ENCODE data around the gene NID2. TPM values are rescaled to one million over a fixed set of nuclear protein-coding genes. Genes with fewer than 3 reads are reported as not detected.

NID2 gene
- total RNA-seq, 1 experiment from 2014 or later, result 6.6 TPM

DNA sequence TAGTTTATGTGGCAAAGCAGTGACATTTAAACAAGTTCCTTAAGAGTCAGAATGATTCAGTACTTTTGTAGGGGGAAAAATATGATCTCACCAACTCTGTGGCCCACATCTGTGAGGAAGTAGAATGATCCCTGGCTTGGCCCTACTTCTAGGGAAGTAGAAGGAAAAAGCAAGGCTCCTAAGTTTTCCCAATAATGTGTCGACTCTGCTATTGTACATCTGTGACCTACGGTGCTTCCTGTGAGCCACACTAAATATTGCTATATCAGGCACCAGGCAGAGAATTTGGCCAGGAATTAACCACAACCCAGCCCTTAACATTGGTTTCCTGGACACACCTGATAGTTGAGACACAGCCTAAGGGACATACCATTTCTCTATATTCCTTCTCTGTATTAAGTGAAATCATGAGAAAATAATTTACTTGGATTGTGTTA, 9.3 kb upstream of the NID2 start:
- no peak overlapping the region for H3K18ac ChIP-seq (ENCODE audit: insufficient read length, low read depth, low read length)
- H3K27me3 ChIP-seq (ENCODE audit: insufficient read depth, low read length), result no peaks in the 10 kb centered on the region
- H3K27ac Mint-ChIP-seq, result no peak overlapping the region
- H3K4me1 ChIP-seq (ENCODE audit: insufficient read depth, low read length), result no peaks in the 10 kb centered on the region
- no peak overlapping the region for H2BK120ac ChIP-seq (ENCODE audit: low read depth, low read length, poor library complexity, severe bottlenecking)
- H3T11ph ChIP-seq (ENCODE audit: low read length), result no peak overlapping the region
- H3K23me2 ChIP-seq (ENCODE audit: insufficient read length, low read depth, low read length, poor library complexity, severe bottlenecking), result no peaks in the 10 kb centered on the region
- no peaks in the 10 kb centered on the region for H3K79me1 ChIP-seq (ENCODE audit: insufficient read depth, low read depth, low read length, poor library complexity, severe bottlenecking)
- 0 out of 4 replicates have a peak, but pooled peaks cover 0 to 5% of the 10 kb centered on the region in 2 experiments for H3K4me1 Mint-ChIP-seq
- H4K20me1 ChIP-seq (ENCODE audit: control insufficient read depth, insufficient read depth, insufficient read length), result no peaks in the 10 kb centered on the region
- H2BK12ac ChIP-seq (ENCODE audit: insufficient read length, low read depth, low read length), result no peak overlapping the region
- no peaks in the 10 kb centered on the region for H3K79me2 ChIP-seq (ENCODE audit: insufficient read depth, low read length)
- no peaks in the 10 kb centered on the region for H3K9me3 ChIP-seq (ENCODE audit: control insufficient read depth, low read depth, low read length)
- no peak overlapping the region for H3K4me3 Mint-ChIP-seq
- no peak overlapping the region for H3K23ac ChIP-seq (ENCODE audit: insufficient read length, low read depth, low read length)
- no peak overlapping the region for H4K5ac ChIP-seq (ENCODE audit: insufficient read length, low read depth, low read length)
- WGBS (ENCODE audit: extremely low coverage, insufficient read length, low lambda C conversion rate), result no CpG with 5 or more reads among the region's 2 CpGs
- no peak overlapping the region for H3K4ac ChIP-seq (ENCODE audit: low read depth, low read length)
- H4K91ac ChIP-seq (ENCODE audit: insufficient read length, low read depth, low read length), result no peak overlapping the region
- no peak overlapping the region for H2BK20ac ChIP-seq (ENCODE audit: low read depth, low read length, poor library complexity, severe bottlenecking)
- H2BK15ac ChIP-seq (ENCODE audit: low read depth, low read length), result no peak overlapping the region
- H2AFZ ChIP-seq (ENCODE audit: low read length), result no peak overlapping the region
- H3K14ac ChIP-seq (ENCODE audit: insufficient read depth, low read length), result no peak overlapping the region
- H3K56ac ChIP-seq (ENCODE audit: insufficient read length, low read depth, low read length), result no peak overlapping the region
- no peak overlapping the region for H3K4me2 ChIP-seq (ENCODE audit: insufficient read depth, insufficient read length, low read length)
- H3K9me3 Mint-ChIP-seq, result no peaks in the 10 kb centered on the region
- TF ChIP-seq, protein P1, sequence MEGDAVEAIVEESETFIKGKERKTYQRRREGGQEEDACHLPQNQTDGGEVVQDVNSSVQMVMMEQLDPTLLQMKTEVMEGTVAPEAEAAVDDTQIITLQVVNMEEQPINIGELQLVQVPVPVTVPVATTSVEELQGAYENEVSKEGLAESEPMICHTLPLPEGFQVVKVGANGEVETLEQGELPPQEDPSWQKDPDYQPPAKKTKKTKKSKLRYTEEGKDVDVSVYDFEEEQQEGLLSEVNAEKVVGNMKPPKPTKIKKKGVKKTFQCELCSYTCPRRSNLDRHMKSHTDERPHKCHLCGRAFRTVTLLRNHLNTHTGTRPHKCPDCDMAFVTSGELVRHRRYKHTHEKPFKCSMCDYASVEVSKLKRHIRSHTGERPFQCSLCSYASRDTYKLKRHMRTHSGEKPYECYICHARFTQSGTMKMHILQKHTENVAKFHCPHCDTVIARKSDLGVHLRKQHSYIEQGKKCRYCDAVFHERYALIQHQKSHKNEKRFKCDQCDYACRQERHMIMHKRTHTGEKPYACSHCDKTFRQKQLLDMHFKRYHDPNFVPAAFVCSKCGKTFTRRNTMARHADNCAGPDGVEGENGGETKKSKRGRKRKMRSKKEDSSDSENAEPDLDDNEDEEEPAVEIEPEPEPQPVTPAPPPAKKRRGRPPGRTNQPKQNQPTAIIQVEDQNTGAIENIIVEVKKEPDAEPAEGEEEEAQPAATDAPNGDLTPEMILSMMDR (conservative IDR thresholded peaks at IDR 0.05), result no peak
- H3K36me3 Mint-ChIP-seq (ENCODE audit: insufficient read depth in 1 of 3, low read depth in 3 of 3), result no peaks in the 10 kb centered on the region
- no peak overlapping the region for H3K9ac ChIP-seq (ENCODE audit: extremely low read depth, insufficient read length, low read length)
- H4K8ac ChIP-seq (replicated peaks; ENCODE audit: insufficient read length, low read depth, low read length), result no peak overlapping the region
- H2BK5ac ChIP-seq (ENCODE audit: insufficient read length, low read length), result no peak overlapping the region
- no peak for DNase-seq
- H2AK5ac ChIP-seq (ENCODE audit: insufficient read length, low read length), result no peak overlapping the region
- peaks cover 5% of the 10 kb centered on the region for H3K27me3 Mint-ChIP-seq (ENCODE audit: low read depth)
- H3K27ac ChIP-seq (ENCODE audit: insufficient read length, low read depth, low read length), result no peak overlapping the region

Measured in H9 (cell line).